Measurements from ENCODE around the gene PTK6.

- no peak for TF ChIP-seq EZH2 (IDR thresholded peaks at IDR 0.05; ENCODE audit: borderline replicate concordance)
- no peak for TF ChIP-seq CTCF (IDR thresholded peaks at IDR 0.05; ENCODE audit: poor library complexity)
Observed at GRCh38 chr20:63545814-63546213, 8.6 kb upstream of the PTK6 start.

Measured in hepatocyte (in vitro differentiated cells).